ENCODE results near the gene TBC1D22A.

TBC1D22A gene

GRCh38 chr22:46851941-46852340 lies 89.5 kb downstream of the TBC1D22A start:
- no peak for ATAC-seq
- TF ChIP-seq ESRRG (CRISPR knock-in tag; IDR thresholded peaks at IDR 0.05) (no peak), PATZ1 (CRISPR knock-in tag; IDR thresholded peaks at IDR 0.05; ENCODE audit: borderline replicate concordance) (no peak), ARNTL (CRISPR knock-in tag; IDR thresholded peaks at IDR 0.05; ENCODE audit: borderline replicate concordance, low read depth) (no peak), ZFP30 (CRISPR knock-in tag; IDR thresholded peaks at IDR 0.05) (no peak), ISL1 (CRISPR knock-in tag; IDR thresholded peaks at IDR 0.05) (no peak), PPARA (CRISPR knock-in tag; IDR thresholded peaks at IDR 0.05; ENCODE audit: borderline replicate concordance) (no peak)

GRCh38 chr22:46852771-46853170 lies 90.3 kb downstream of the TBC1D22A start:
- TF ChIP-seq ZNF565 (CRISPR knock-in tag; conservative IDR thresholded peaks at IDR 0.05; ENCODE audit: low read depth) (no peak), CSDC2 (CRISPR knock-in tag; IDR thresholded peaks at IDR 0.05) (no peak), ZC3H10 (CRISPR knock-in tag; IDR thresholded peaks at IDR 0.05) (no peak), PPARA (CRISPR knock-in tag; IDR thresholded peaks at IDR 0.05; ENCODE audit: borderline replicate concordance) (no peak), SNAI2 (CRISPR knock-in tag; IDR thresholded peaks at IDR 0.05) (no peak), GLIS3 (CRISPR knock-in tag; IDR thresholded peaks at IDR 0.05) (no peak), OSR1 (CRISPR knock-in tag; IDR thresholded peaks at IDR 0.05) (no peak), TCF4 (CRISPR knock-in tag; IDR thresholded peaks at IDR 0.05; ENCODE audit: borderline replicate concordance) (no peak), CREB5 (CRISPR knock-in tag; IDR thresholded peaks at IDR 0.05; ENCODE audit: low read depth) (no peak), ZNF70 (CRISPR knock-in tag; IDR thresholded peaks at IDR 0.05) (no peak), POU6F1 (CRISPR knock-in tag; IDR thresholded peaks at IDR 0.05; ENCODE audit: borderline replicate concordance, low read depth) (no peak), CSRNP3 (CRISPR knock-in tag; IDR thresholded peaks at IDR 0.05) (no peak), ZFP30 (CRISPR knock-in tag; IDR thresholded peaks at IDR 0.05) (no peak), ISL1 (CRISPR knock-in tag; IDR thresholded peaks at IDR 0.05) (no peak)
- no peak for ATAC-seq

- ATAC-seq = no peak
- TF ChIP-seq SNAI2 (CRISPR knock-in tag; IDR thresholded peaks at IDR 0.05) (no peak), GLIS3 (CRISPR knock-in tag; IDR thresholded peaks at IDR 0.05) (no peak), CSRNP3 (CRISPR knock-in tag; IDR thresholded peaks at IDR 0.05) (no peak), ZNF70 (CRISPR knock-in tag; IDR thresholded peaks at IDR 0.05) (no peak), OSR1 (CRISPR knock-in tag; IDR thresholded peaks at IDR 0.05) (no peak), TSHZ2 (CRISPR knock-in tag; IDR thresholded peaks at IDR 0.05) (no peak), PATZ1 (CRISPR knock-in tag; IDR thresholded peaks at IDR 0.05; ENCODE audit: borderline replicate concordance) (no peak), ZNF8 (CRISPR knock-in tag; IDR thresholded peaks at IDR 0.05) (no peak), TOX (CRISPR knock-in tag; IDR thresholded peaks at IDR 0.05; ENCODE audit: borderline replicate concordance) (no peak), ISL1 (CRISPR knock-in tag; IDR thresholded peaks at IDR 0.05) (no peak), PPARA (CRISPR knock-in tag; IDR thresholded peaks at IDR 0.05; ENCODE audit: borderline replicate concordance) (no peak), RARB (CRISPR knock-in tag; IDR thresholded peaks at IDR 0.05) (no peak), CREB5 (CRISPR knock-in tag; IDR thresholded peaks at IDR 0.05; ENCODE audit: low read depth) (no peak), CSDC2 (CRISPR knock-in tag; IDR thresholded peaks at IDR 0.05) (no peak), BACH2 (CRISPR knock-in tag; IDR thresholded peaks at IDR 0.05; ENCODE audit: borderline replicate concordance) (no peak)
These were observed 90.7 kb downstream of the TBC1D22A start for GRCh38 chr22:46853191-46853590.
